ENCODE results near the gene LHFPL6.

The LHFPL6 gene

DNA sequence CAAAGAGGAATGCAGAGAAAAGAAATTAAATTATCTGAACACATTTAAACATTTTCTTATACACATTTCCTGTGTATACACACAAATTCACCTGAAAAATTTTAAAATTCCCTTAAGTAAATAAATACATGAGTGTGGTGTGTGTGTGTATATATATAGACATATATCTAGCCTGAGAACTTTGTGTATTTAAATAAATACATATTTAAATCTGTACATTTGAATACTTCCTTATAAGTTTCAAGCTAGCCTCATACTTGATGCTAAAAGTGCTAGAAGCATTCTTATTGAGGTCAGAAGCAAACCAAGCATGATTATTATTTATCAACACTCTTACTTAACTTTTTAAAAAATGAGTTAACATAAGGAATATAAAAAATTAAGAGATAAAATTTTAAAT, 304.0 kb downstream of the LHFPL6 start:
- no peak overlapping the region for H2BK120ac ChIP-seq (ENCODE audit: insufficient read depth, low read length, poor library complexity)
- DNase-seq: no peak
- no peaks in the 10 kb centered on the region for H3K36me3 ChIP-seq (ENCODE audit: control insufficient read depth in 1 of 2, insufficient read depth in 2 of 2, low read length in 2 of 2)
- H2AK5ac ChIP-seq (ENCODE audit: low read length): no peak overlapping the region
- no peak overlapping the region for H3K18ac ChIP-seq (ENCODE audit: low read length)
- H3K79me2 ChIP-seq (ENCODE audit: control insufficient read depth, insufficient read depth, low read length, poor library complexity): no peaks in the 10 kb centered on the region
- no peaks in the 10 kb centered on the region for H3K27me3 ChIP-seq (ENCODE audit: insufficient read depth, low read length)
- H3K14ac ChIP-seq (ENCODE audit: low read length): no peak overlapping the region
- H4K12ac ChIP-seq (ENCODE audit: low read depth, low read length): no peak overlapping the region
- no peak overlapping the region for H4K8ac ChIP-seq (ENCODE audit: low read depth, low read length)
- no peak overlapping the region for H2BK5ac ChIP-seq (ENCODE audit: low read depth, low read length, poor library complexity)
- no peak overlapping the region for H3K4me2 ChIP-seq (ENCODE audit: low read length)
- H2AFZ ChIP-seq (ENCODE audit: insufficient read depth, low read length, poor library complexity): no peak overlapping the region
- H3K23ac ChIP-seq (ENCODE audit: low read length): no peak overlapping the region
- no peaks in the 10 kb centered on the region for H3K79me1 ChIP-seq (ENCODE audit: low read length)
- no peak overlapping the region for H4K91ac ChIP-seq (ENCODE audit: low read depth, low read length)
- peaks cover 0 to 2% of the 10 kb centered on the region in 2 experiments for H3K4me1 ChIP-seq (ENCODE audit: control insufficient read depth in 1 of 2, insufficient read depth in 2 of 2, low read length in 2 of 2)
- H3K27ac ChIP-seq (ENCODE audit: low read depth, low read length): no peak overlapping the region
- H2BK12ac ChIP-seq (ENCODE audit: low read length): no peak overlapping the region
- H3K4ac ChIP-seq (ENCODE audit: low read depth, low read length): no peak overlapping the region
- no peak overlapping the region for H3K4me3 ChIP-seq (ENCODE audit: low read depth, low read length)
- H3K9ac ChIP-seq (ENCODE audit: low read length): no peak overlapping the region
- H3K9me3 ChIP-seq (ENCODE audit: insufficient read depth, low read depth, low read length): peaks cover 11% of the 10 kb centered on the region

DNA sequence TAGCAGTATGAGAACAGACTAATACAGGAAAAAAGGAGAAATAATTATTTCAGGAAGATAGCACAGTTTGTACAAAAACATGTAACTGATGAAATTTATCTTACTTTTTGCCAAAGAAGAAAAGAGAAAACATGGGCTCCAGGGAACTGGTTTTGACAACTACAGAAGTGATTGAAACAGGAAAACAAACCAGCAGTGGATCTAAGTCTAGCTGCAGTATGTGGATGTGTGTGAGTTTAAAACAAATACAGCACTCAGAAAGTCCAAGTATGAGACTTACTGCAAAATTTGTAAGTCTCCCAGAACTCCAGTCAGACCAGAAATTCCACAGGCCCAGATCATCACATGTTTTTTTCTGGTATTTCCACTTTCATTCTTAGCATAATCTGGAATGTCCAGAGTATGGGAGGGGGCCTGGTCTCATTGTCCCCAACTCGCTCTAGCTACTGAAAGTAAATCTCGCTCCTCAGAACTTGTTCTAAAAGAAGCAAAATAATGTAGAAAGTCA, 305.3 kb downstream of the LHFPL6 start:
- Histone ChIP-seq H3K27ac (ENCODE audit: low read depth, low read length) (peak overlapping the region; percentile 46), H2AFZ (ENCODE audit: insufficient read depth, low read length, poor library complexity) (no peak overlapping the region), H3K79me1 (ENCODE audit: low read length) (no peaks in the 10 kb centered on the region), H3K9me3 (ENCODE audit: insufficient read depth, low read depth, low read length) (peaks cover 11% of the 10 kb centered on the region), H2BK12ac (ENCODE audit: low read length) (no peak overlapping the region), H2AK5ac (ENCODE audit: low read length) (no peak overlapping the region), H3K4me3 (ENCODE audit: low read depth, low read length) (no peak overlapping the region), H3K36me3 (ENCODE audit: control insufficient read depth in 1 of 2, insufficient read depth in 2 of 2, low read length in 2 of 2) (no peaks in the 10 kb centered on the region), H4K91ac (ENCODE audit: low read depth, low read length) (no peak overlapping the region), H2BK5ac (ENCODE audit: low read depth, low read length, poor library complexity) (no peak overlapping the region), H3K79me2 (ENCODE audit: control insufficient read depth, insufficient read depth, low read length, poor library complexity) (no peaks in the 10 kb centered on the region), H3K23ac (ENCODE audit: low read length) (no peak overlapping the region), H4K12ac (ENCODE audit: low read depth, low read length) (no peak overlapping the region), H3K27me3 (ENCODE audit: insufficient read depth, low read length) (no peaks in the 10 kb centered on the region), H3K4me2 (ENCODE audit: low read length) (no peak overlapping the region), H3K18ac (ENCODE audit: low read length) (no peak overlapping the region), H3K14ac (ENCODE audit: low read length) (no peak overlapping the region), H4K8ac (ENCODE audit: low read depth, low read length) (no peak overlapping the region), H3K4me1 (ENCODE audit: control insufficient read depth in 1 of 2, insufficient read depth in 2 of 2, low read length in 2 of 2) (peaks cover 0 to 2% of the 10 kb centered on the region in 2 experiments), H2BK120ac (ENCODE audit: insufficient read depth, low read length, poor library complexity) (no peak overlapping the region), H3K4ac (ENCODE audit: low read depth, low read length) (no peak overlapping the region), H3K9ac (ENCODE audit: low read length) (no peak overlapping the region)
- DNase-seq: peak; percentile 36 to 73
- WGBS (ENCODE audit: extremely low coverage, insufficient coverage, insufficient read length): no CpG with 5 or more reads among the region's 2 CpGs

DNA sequence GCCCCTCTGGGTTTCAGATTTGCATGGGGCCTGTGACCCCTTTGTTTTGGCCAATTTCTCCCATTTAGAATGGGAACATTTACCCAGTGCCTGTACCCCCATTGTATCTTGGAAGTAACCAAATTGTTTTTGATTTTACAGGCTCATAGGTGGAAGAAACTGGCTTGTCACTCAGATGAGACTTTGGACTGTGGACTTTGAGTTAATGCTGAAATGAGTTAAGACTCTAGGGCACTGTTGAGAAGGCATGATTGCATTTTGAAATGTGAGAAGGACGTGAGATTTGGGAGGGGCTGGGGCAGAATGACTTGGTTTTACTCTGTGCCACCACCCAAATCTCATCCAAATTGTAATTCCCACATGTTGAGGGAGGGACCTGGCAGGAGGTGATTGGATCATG, 306.0 kb downstream of the LHFPL6 start:
- Histone ChIP-seq H3K9ac (ENCODE audit: low read length) (no peak overlapping the region), H3K27me3 (ENCODE audit: insufficient read depth, low read length) (no peaks in the 10 kb centered on the region), H2AFZ (ENCODE audit: insufficient read depth, low read length, poor library complexity) (no peak overlapping the region), H3K9me3 (ENCODE audit: insufficient read depth, low read depth, low read length) (peaks cover 11% of the 10 kb centered on the region), H2BK12ac (ENCODE audit: low read length) (no peak overlapping the region), H4K12ac (ENCODE audit: low read depth, low read length) (no peak overlapping the region), H3K79me1 (ENCODE audit: low read length) (no peaks in the 10 kb centered on the region), H3K4me1 (ENCODE audit: control insufficient read depth in 1 of 2, insufficient read depth in 2 of 2, low read length in 2 of 2) (peaks cover 0 to 2% of the 10 kb centered on the region in 2 experiments), H3K18ac (ENCODE audit: low read length) (no peak overlapping the region), H3K79me2 (ENCODE audit: control insufficient read depth, insufficient read depth, low read length, poor library complexity) (no peaks in the 10 kb centered on the region), H3K4me2 (ENCODE audit: low read length) (no peak overlapping the region), H2AK5ac (ENCODE audit: low read length) (no peak overlapping the region), H4K8ac (ENCODE audit: low read depth, low read length) (no peak overlapping the region), H2BK5ac (ENCODE audit: low read depth, low read length, poor library complexity) (no peak overlapping the region), H3K23ac (ENCODE audit: low read length) (no peak overlapping the region), H3K4ac (ENCODE audit: low read depth, low read length) (no peak overlapping the region), H3K4me3 (ENCODE audit: low read depth, low read length) (no peak overlapping the region), H3K36me3 (ENCODE audit: control insufficient read depth in 1 of 2, insufficient read depth in 2 of 2, low read length in 2 of 2) (no peaks in the 10 kb centered on the region), H2BK120ac (ENCODE audit: insufficient read depth, low read length, poor library complexity) (no peak overlapping the region), H4K91ac (ENCODE audit: low read depth, low read length) (no peak overlapping the region), H3K14ac (ENCODE audit: low read length) (no peak overlapping the region), H3K27ac (ENCODE audit: low read depth, low read length) (no peak overlapping the region)
- WGBS (ENCODE audit: extremely low coverage, insufficient coverage, insufficient read length): no CpG with 5 or more reads among the region's 1 CpG
- no peak for DNase-seq

DNA sequence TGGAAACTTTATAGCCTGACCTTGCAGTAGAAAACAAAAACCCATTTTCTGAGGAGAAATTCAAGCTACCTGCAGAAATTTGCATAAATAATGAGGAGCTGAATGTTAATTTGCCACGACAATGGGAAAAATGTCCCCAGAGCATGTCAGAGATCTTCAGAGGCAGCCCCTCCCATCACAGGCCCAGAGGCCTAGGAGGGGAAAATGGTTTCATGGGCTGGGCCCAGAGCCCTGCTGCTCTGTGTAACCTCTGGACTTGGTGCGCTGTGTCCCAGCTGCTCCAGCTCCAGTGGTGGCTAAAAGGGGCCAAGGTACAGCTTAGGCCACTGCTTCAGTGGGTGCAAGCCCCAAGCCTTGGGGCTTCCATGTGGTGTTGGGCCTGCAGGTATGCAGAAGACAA, 306.8 kb downstream of the LHFPL6 start:
- no peaks in the 10 kb centered on the region for H3K27me3 ChIP-seq (ENCODE audit: insufficient read depth, low read length)
- H4K12ac ChIP-seq (ENCODE audit: low read depth, low read length): no peak overlapping the region
- peaks cover 11% of the 10 kb centered on the region for H3K9me3 ChIP-seq (ENCODE audit: insufficient read depth, low read depth, low read length)
- H3K4me3 ChIP-seq (ENCODE audit: low read depth, low read length): no peak overlapping the region
- H3K4me2 ChIP-seq (ENCODE audit: low read length): no peak overlapping the region
- H3K79me2 ChIP-seq (ENCODE audit: control insufficient read depth, insufficient read depth, low read length, poor library complexity): no peaks in the 10 kb centered on the region
- H3K79me1 ChIP-seq (ENCODE audit: low read length): no peaks in the 10 kb centered on the region
- no peak overlapping the region for H2AK5ac ChIP-seq (ENCODE audit: low read length)
- H3K14ac ChIP-seq (ENCODE audit: low read length): no peak overlapping the region
- H3K23ac ChIP-seq (ENCODE audit: low read length): no peak overlapping the region
- H4K8ac ChIP-seq (ENCODE audit: low read depth, low read length): no peak overlapping the region
- no peak overlapping the region for H3K18ac ChIP-seq (ENCODE audit: low read length)
- H2AFZ ChIP-seq (ENCODE audit: insufficient read depth, low read length, poor library complexity): no peak overlapping the region
- no peak overlapping the region for H3K27ac ChIP-seq (ENCODE audit: low read depth, low read length)
- no peak overlapping the region for H2BK5ac ChIP-seq (ENCODE audit: low read depth, low read length, poor library complexity)
- H3K9ac ChIP-seq (ENCODE audit: low read length): no peak overlapping the region
- H2BK12ac ChIP-seq (ENCODE audit: low read length): no peak overlapping the region
- WGBS (ENCODE audit: extremely low coverage, insufficient coverage, insufficient read length): no CpG with 5 or more reads among the region's 2 CpGs
- no peak overlapping the region for H3K4ac ChIP-seq (ENCODE audit: low read depth, low read length)
- no peak overlapping the region for H4K91ac ChIP-seq (ENCODE audit: low read depth, low read length)
- no peak overlapping the region for H2BK120ac ChIP-seq (ENCODE audit: insufficient read depth, low read length, poor library complexity)
- DNase-seq: no peak
- H3K36me3 ChIP-seq (ENCODE audit: control insufficient read depth in 1 of 2, insufficient read depth in 2 of 2, low read length in 2 of 2): no peaks in the 10 kb centered on the region
- peaks cover 0 to 2% of the 10 kb centered on the region in 2 experiments for H3K4me1 ChIP-seq (ENCODE audit: control insufficient read depth in 1 of 2, insufficient read depth in 2 of 2, low read length in 2 of 2)

Data from trophoblast cell (in vitro differentiated cells and primary cell).